Measurements from ENCODE around the gene RAC2.

RAC2 gene

GRCh38 chr22:37176464-37177061 is 67.5 kb downstream of the RAC2 start:
- no peak for DNase-seq (ENCODE audit: low read depth in 2 of 2)

GRCh38 chr22:37175414-37176281 is 68.4 kb downstream of the RAC2 start:
- no peak for DNase-seq (ENCODE audit: low read depth in 2 of 2)

All from stimulated activated CD4-positive, alpha-beta T cell treated with anti-CD3 and anti-CD28 coated beads, Interleukin-1b, Interleukin-23, amount 100 ng/mL, for 4 hours (primary cell).